Thyroid gland (tissue), 4 donors: ENCODE data around the gene ABCC3. TPM values are rescaled to one million over a fixed set of nuclear protein-coding genes. Genes with fewer than 3 reads are reported as not detected.

Experiments used
- DNase-seq, 2 donors: peaks; one replicate each; pipeline ENCODE4 v3.0.0-alpha.2; 2019
- H3K27ac ChIP-seq, 3 donors: fragments of 200-600 bp; sonication (generic); 1 replicate in 2 of 3; 2 replicates in 1 of 3; pipeline ENCODE4 v1.5.1; 2016 to 2019; ENCODE audit warnings: mild to moderate bottlenecking in 1 of 3, moderate library complexity in 1 of 3
- H3K27me3 ChIP-seq: fragments of 200-600 bp; sonication (generic); one replicate; pipeline ENCODE4 v1.5.1; 2019
- H3K36me3 ChIP-seq, 2 donors: fragments of 200-600 bp; sonication (generic); one replicate each; pipeline ENCODE4 v1.5.1; 2016 to 2019
- H3K4me1 ChIP-seq, 2 donors: fragments of 200-600 bp; sonication (generic); one replicate each; pipeline ENCODE4 v1.5.1; 2017 to 2019
- H3K4me3 ChIP-seq, 3 donors: fragments of 200-600 bp; sonication (generic); replicated peaks in 1 of 3; 1 replicate in 2 of 3; 2 replicates in 1 of 3; pipeline ENCODE4 v1.5.1; 2016; ENCODE audit warnings: mild to moderate bottlenecking in 1 of 3
- H3K9me3 ChIP-seq: fragments of 200-600 bp; sonication (generic); one replicate; pipeline ENCODE4 v1.5.1; 2017
- POLR2A ChIP-seq, 2 donors: fragments of 450-650 bp; IDR thresholded peaks; one replicate each; pipeline ENCODE4 v1.6.1; 2017; ENCODE audit warnings: antibody characterized with exemption in 2 of 2, mild to moderate bottlenecking in 2 of 2, moderate library complexity in 1 of 2
- WGBS, 2 donors: methylation state at CpG; one replicate each; pipeline ENCODE4 v1.1.5; 2017; 5-methylcytosine and 5-hydroxymethylcytosine counted together
- intact Hi-C: fragments of 100-400 bp; cut with DNase I; formaldehyde crosslinking; loops from one replicate; pipeline ENCODE4 v1.15.1; 2023
- total RNA-seq, 4 donors: library from RNA; depleted of rRNA; stranded (reverse); fragments of >200 nt; gene quantifications; one replicate each; pipeline ENCODE4 v1.2.3, GENCODE V29; 2016
- TF ChIP-seq, protein P1 (sequence below), 6 experiments: fragments of 200-600 bp in 3 of 6; fragments of 450-650 bp in 3 of 6; sonication (generic) in 3 of 6; IDR thresholded peaks; one replicate each; pipeline ENCODE4 v1.5.1; 2016 to 2019; ENCODE audit warnings: antibody characterized with exemption in 6 of 6, mild to moderate bottlenecking in 2 of 6, inconsistent platforms in 1 of 6, moderate library complexity in 1 of 6

Gene ABCC3
- total RNA-seq, 4 donors from 2014 or later = 51.0 to 189 (median 131) TPM

DNA sequence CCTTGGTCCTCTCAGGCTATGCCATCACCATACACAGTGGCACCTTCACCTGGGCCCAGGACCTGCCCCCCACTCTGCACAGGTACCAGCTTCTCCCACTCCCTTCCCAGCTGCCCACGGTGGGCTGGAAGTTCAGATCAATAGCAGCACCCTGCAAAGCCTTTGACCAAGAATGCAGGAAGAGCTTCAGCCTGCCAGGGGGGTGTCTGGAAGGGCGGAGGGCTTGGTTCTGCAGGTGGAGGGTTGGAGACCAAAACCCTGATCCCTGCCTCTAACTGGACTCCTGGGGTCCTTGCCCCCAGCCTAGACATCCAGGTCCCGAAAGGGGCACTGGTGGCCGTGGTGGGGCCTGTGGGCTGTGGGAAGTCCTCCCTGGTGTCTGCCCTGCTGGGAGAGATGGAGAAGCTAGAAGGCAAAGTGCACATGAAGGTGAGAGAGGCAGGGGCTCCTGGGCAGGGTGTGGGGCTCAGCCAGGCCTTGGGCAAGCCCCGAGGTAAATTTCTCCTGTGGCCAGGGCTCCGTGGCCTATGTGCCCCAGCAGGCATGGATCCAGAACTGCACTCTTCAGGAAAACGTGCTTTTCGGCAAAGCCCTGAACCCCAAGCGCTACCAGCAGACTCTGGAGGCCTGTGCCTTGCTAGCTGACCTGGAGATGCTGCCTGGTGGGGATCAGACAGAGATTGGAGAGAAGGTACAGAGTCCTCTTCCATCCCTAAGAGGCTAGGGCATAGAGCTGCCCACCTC is 34.3 kb downstream of the ABCC3 start:
- Histone ChIP-seq H3K4me1 (no peaks in the 10 kb centered on the region), H3K9me3 (no peaks in the 10 kb centered on the region), H3K36me3 (no peaks in the 10 kb centered on the region), H3K27ac (no peak overlapping the region), H3K27me3 (no peaks in the 10 kb centered on the region), H3K4me3 (no peak overlapping the region)
- TF ChIP-seq, protein P1, sequence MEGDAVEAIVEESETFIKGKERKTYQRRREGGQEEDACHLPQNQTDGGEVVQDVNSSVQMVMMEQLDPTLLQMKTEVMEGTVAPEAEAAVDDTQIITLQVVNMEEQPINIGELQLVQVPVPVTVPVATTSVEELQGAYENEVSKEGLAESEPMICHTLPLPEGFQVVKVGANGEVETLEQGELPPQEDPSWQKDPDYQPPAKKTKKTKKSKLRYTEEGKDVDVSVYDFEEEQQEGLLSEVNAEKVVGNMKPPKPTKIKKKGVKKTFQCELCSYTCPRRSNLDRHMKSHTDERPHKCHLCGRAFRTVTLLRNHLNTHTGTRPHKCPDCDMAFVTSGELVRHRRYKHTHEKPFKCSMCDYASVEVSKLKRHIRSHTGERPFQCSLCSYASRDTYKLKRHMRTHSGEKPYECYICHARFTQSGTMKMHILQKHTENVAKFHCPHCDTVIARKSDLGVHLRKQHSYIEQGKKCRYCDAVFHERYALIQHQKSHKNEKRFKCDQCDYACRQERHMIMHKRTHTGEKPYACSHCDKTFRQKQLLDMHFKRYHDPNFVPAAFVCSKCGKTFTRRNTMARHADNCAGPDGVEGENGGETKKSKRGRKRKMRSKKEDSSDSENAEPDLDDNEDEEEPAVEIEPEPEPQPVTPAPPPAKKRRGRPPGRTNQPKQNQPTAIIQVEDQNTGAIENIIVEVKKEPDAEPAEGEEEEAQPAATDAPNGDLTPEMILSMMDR (IDR thresholded peaks at IDR 0.05) = no peak
- TF ChIP-seq POLR2A (IDR thresholded peaks at IDR 0.05) = no peak
- no peak for DNase-seq
- 77 to 85% methylated on average over 5 to 9 of the region's 9 CpGs for WGBS, 2 donors
- intact Hi-C loops = no loop called here

DNA sequence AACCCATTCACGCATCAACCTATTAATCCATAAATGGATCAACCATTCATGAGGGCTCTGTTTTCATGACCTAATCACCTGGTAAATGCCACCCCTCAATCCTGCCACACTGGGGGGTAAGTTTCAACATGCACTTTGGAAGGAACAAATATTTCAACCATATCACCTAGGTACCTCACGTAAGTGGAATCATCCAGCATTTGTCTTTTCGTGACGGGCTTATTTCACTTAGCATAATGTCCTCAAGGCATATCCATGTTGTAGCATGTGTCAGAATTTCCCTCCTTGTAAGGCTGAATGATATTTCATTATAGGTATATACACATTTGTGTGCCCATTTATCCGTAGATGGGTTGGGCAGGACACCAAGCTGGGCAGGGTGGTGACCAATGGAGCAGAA is 37.4 kb downstream of the ABCC3 start:
- Histone ChIP-seq H3K36me3 (no peaks in the 10 kb centered on the region), H3K27me3 (no peaks in the 10 kb centered on the region), H3K4me3 (no peak overlapping the region), H3K4me1 (no peaks in the 10 kb centered on the region), H3K9me3 (no peaks in the 10 kb centered on the region), H3K27ac (no peak overlapping the region)
- WGBS, 2 donors = 96 to 97% methylated on average over 5 of the region's 5 CpGs
- intact Hi-C loops = no loop called here
- TF ChIP-seq, protein P1 (IDR thresholded peaks at IDR 0.05) = no peak
- no peak for TF ChIP-seq POLR2A (IDR thresholded peaks at IDR 0.05)
- no peak for DNase-seq

DNA sequence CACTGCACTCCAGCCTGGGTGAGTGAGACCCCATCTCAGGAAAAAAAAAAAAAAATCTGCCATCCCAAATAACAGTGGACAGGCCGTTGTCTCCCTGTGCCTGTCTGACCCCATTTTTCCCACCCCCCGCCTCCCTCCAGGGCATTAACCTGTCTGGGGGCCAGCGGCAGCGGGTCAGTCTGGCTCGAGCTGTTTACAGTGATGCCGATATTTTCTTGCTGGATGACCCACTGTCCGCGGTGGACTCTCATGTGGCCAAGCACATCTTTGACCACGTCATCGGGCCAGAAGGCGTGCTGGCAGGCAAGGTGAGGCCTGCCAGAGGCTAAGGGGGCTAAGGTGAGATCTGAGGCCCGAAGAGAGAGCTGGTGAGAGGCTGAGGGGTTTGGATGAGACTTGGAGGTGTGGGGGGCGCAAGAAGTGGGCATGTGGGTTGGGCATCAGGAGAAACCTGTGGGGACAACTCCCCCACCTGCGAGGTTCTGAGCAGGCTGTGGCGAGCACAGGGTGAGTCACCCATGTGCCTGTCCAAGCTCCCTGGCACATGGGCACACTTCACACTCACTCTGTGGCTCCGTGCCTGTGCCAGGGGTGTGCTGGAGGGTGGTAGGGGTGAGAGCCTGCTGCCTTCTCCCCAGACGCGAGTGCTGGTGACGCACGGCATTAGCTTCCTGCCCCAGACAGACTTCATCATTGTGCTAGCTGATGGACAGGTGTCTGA is 38.3 kb downstream of the ABCC3 start:
- H3K27ac ChIP-seq = no peak overlapping the region
- intact Hi-C loops = no loop called here
- no peak overlapping the region for H3K4me3 ChIP-seq
- H3K27me3 ChIP-seq = no peaks in the 10 kb centered on the region
- no peaks in the 10 kb centered on the region for H3K36me3 ChIP-seq
- no peaks in the 10 kb centered on the region for H3K4me1 ChIP-seq
- TF ChIP-seq POLR2A (IDR thresholded peaks at IDR 0.05) = no peak
- TF ChIP-seq, protein P1 (IDR thresholded peaks at IDR 0.05) = no peak
- H3K9me3 ChIP-seq = no peaks in the 10 kb centered on the region
- 95% methylated on average over 16 to 20 of the region's 20 CpGs for WGBS, 2 donors
- no peak for DNase-seq

DNA sequence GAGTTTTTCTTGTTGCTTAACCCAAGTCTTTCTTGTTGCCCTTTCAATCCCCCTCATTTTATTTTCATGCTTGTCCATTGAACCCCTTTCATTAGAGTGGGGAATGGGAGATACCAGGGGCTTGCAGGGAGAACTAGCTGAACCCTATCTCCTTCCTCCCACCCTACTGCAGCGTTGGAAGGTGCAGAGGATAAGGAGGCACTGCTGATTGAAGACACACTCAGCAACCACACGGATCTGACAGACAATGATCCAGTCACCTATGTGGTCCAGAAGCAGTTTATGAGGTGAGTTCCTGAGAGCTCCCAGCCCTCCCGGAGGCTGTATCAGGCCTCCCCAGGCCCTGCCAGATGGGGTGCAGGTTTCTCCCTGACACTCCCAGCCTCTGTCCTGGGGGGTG is 40.5 kb downstream of the ABCC3 start:
- no peaks in the 10 kb centered on the region for H3K36me3 ChIP-seq
- no peaks in the 10 kb centered on the region for H3K9me3 ChIP-seq
- TF ChIP-seq, protein P1 (IDR thresholded peaks at IDR 0.05) = no peak
- no peak for TF ChIP-seq POLR2A (IDR thresholded peaks at IDR 0.05)
- intact Hi-C loops = no loop called here
- no peaks in the 10 kb centered on the region for H3K27me3 ChIP-seq
- H3K27ac ChIP-seq = no peak overlapping the region
- H3K4me3 ChIP-seq = no peak overlapping the region
- no peaks in the 10 kb centered on the region for H3K4me1 ChIP-seq
- WGBS, 2 donors = 59 to 68% methylated on average over 3 of the region's 3 CpGs
- DNase-seq = no peak

DNA sequence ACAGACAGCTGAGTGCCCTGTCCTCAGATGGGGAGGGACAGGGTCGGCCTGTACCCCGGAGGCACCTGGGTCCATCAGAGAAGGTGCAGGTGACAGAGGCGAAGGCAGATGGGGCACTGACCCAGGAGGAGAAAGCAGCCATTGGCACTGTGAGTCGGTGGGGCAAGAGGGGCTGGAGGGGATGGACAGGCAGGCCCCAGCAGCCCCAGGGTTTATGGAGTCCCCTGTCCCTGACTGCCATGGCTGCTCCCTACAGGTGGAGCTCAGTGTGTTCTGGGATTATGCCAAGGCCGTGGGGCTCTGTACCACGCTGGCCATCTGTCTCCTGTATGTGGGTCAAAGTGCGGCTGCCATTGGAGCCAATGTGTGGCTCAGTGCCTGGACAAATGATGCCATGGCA is 40.9 kb downstream of the ABCC3 start:
- H3K36me3 ChIP-seq = no peaks in the 10 kb centered on the region
- no peak overlapping the region for H3K27ac ChIP-seq
- intact Hi-C loops = no loop called here
- H3K9me3 ChIP-seq = no peaks in the 10 kb centered on the region
- 95 to 99% methylated on average over 7 of the region's 7 CpGs for whole genome bisulfite sequencing, 2 donors
- H3K4me3 ChIP-seq = no peak overlapping the region
- no peaks in the 10 kb centered on the region for H3K27me3 ChIP-seq
- no peak for DNase-seq
- TF ChIP-seq, protein P1 (IDR thresholded peaks at IDR 0.05) = no peak
- TF ChIP-seq POLR2A (IDR thresholded peaks at IDR 0.05) = no peak
- H3K4me1 ChIP-seq = no peaks in the 10 kb centered on the region
